Muscle of leg (tissue), 11 donors: ENCODE measurements around the gene NDST1. TPM values are rescaled to one million over a fixed set of nuclear protein-coding genes. Genes with fewer than 3 reads are reported as not detected.

Experiments
- DNase-seq: peaks from one replicate; pipeline ENCODE4 v3.0.0; 2013
- H3K27ac ChIP-seq: one replicate; pipeline ENCODE4 v1.5.1; 2013; ENCODE audit warnings: mild to moderate bottlenecking, low read length, control low read depth
- H3K27me3 ChIP-seq: one replicate; pipeline ENCODE4 v1.6.1; 2013; ENCODE audit warnings: low read length; ENCODE audit not compliant: control insufficient read depth, insufficient read depth
- H3K36me3 ChIP-seq: one replicate; pipeline ENCODE4 v1.6.1; 2013; ENCODE audit warnings: low read length; ENCODE audit not compliant: control insufficient read depth, insufficient read depth
- H3K4me1 ChIP-seq: one replicate; pipeline ENCODE4 v1.6.1; 2013; ENCODE audit warnings: low read length; ENCODE audit not compliant: control insufficient read depth, insufficient read depth
- H3K4me3 ChIP-seq: one replicate; pipeline ENCODE4 v1.5.1; 2013; ENCODE audit warnings: low read length, control low read depth
- H3K9me3 ChIP-seq: replicated peaks from 2 replicates; pipeline ENCODE4 v1.6.1; 2013; ENCODE audit warnings: low read depth, low read length; ENCODE audit not compliant: control insufficient read depth
- WGBS: methylation state at CpG from one replicate; pipeline ENCODE4 v1.1.5; 2013; ENCODE audit warnings: missing lambda C conversion rate; ENCODE audit not compliant: insufficient coverage; 5-methylcytosine and 5-hydroxymethylcytosine counted together
- polyA plus RNA-seq, 8 donors: library from polyadenylated mRNA; unstranded; fragments of 120-200 nt; gene quantifications; one replicate each; pipeline versions ENCODE4 v1.2.1 to v1.2.3, GENCODE V29; 2013; ENCODE audit warnings: inconsistent platforms in 1 of 8, low replicate concordance in 1 of 8; ENCODE audit not compliant: insufficient read length in 8 of 8, insufficient read depth in 1 of 8
- total RNA-seq: library from RNA; stranded (reverse); fragments of 120-200 nt; gene quantifications from one replicate; pipeline ENCODE4 v1.2.4, GENCODE V29; 2013

The NDST1 gene
- total and polyA plus RNA-seq, 9 donors, result 24.4 to 71.2 (median 53.1) TPM

GRCh38 chr5:150603052-150603451 is 95.1 kb downstream of the NDST1 start:
- no peaks in the 10 kb centered on the region for H3K36me3 ChIP-seq
- H3K9me3 ChIP-seq, result no peaks in the 10 kb centered on the region
- H3K4me3 ChIP-seq, result no peak overlapping the region
- no peak for DNase-seq
- 66% methylated on average over 4 of the region's 4 CpGs for WGBS
- peaks cover 42% of the 10 kb centered on the region for H3K4me1 ChIP-seq
- H3K27me3 ChIP-seq, result no peaks in the 10 kb centered on the region
- no peak overlapping the region for H3K27ac ChIP-seq

GRCh38 chr5:150603491-150603890 is 95.6 kb downstream of the NDST1 start:
- H3K9me3 ChIP-seq, result no peaks in the 10 kb centered on the region
- WGBS, result 85% methylated on average over 2 of the region's 3 CpGs
- H3K36me3 ChIP-seq, result no peaks in the 10 kb centered on the region
- peaks cover 39% of the 10 kb centered on the region for H3K4me1 ChIP-seq
- H3K27me3 ChIP-seq, result no peaks in the 10 kb centered on the region
- no peak overlapping the region for H3K27ac ChIP-seq
- no peak for DNase-seq
- H3K4me3 ChIP-seq, result no peak overlapping the region

- no peak for DNase-seq
- H3K4me3 ChIP-seq, result no peak overlapping the region
- H3K27me3 ChIP-seq, result no peaks in the 10 kb centered on the region
- no CpG with 5 or more reads among the region's 4 CpGs for WGBS
- H3K9me3 ChIP-seq, result no peaks in the 10 kb centered on the region
- peaks cover 38% of the 10 kb centered on the region for H3K4me1 ChIP-seq
- no peak overlapping the region for H3K27ac ChIP-seq
- no peaks in the 10 kb centered on the region for H3K36me3 ChIP-seq
These were observed 96.1 kb downstream of the NDST1 start for GRCh38 chr5:150604010-150604409.

- H3K4me1 ChIP-seq, result peaks cover 35% of the 10 kb centered on the region
- DNase-seq, result no peak
- H3K36me3 ChIP-seq, result no peaks in the 10 kb centered on the region
- 70% methylated on average over 3 of the region's 6 CpGs for WGBS
- H3K27ac ChIP-seq, result no peak overlapping the region
- H3K4me3 ChIP-seq, result no peak overlapping the region
- H3K27me3 ChIP-seq, result no peaks in the 10 kb centered on the region
- H3K9me3 ChIP-seq, result no peaks in the 10 kb centered on the region
These were observed 97.0 kb downstream of the NDST1 start for GRCh38 chr5:150604894-150605440.

GRCh38 chr5:150605546-150605945 is 97.6 kb downstream of the NDST1 start:
- no peak overlapping the region for H3K4me3 ChIP-seq
- peaks cover 34% of the 10 kb centered on the region for H3K4me1 ChIP-seq
- no peaks in the 10 kb centered on the region for H3K36me3 ChIP-seq
- 34% methylated on average over 5 of the region's 6 CpGs for WGBS
- no peak for DNase-seq
- no peak overlapping the region for H3K27ac ChIP-seq
- no peaks in the 10 kb centered on the region for H3K9me3 ChIP-seq
- no peaks in the 10 kb centered on the region for H3K27me3 ChIP-seq

- Histone ChIP-seq H3K27ac (no peak overlapping the region), H3K36me3 (no peaks in the 10 kb centered on the region), H3K4me1 (peaks cover 30% of the 10 kb centered on the region), H3K27me3 (no peaks in the 10 kb centered on the region), H3K9me3 (no peaks in the 10 kb centered on the region), H3K4me3 (no peak overlapping the region)
- WGBS, result 80% methylated on average over 5 of the region's 9 CpGs
- no peak for DNase-seq
These were observed 98.5 kb downstream of the NDST1 start for GRCh38 chr5:150606476-150606875.

- WGBS, result 85% methylated on average over 4 of the region's 6 CpGs
- H3K27ac ChIP-seq, result no peak overlapping the region
- no peaks in the 10 kb centered on the region for H3K9me3 ChIP-seq
- no peak overlapping the region for H3K4me3 ChIP-seq
- DNase-seq, result no peak
- H3K27me3 ChIP-seq, result no peaks in the 10 kb centered on the region
- H3K4me1 ChIP-seq, result peaks cover 32% of the 10 kb centered on the region
- no peaks in the 10 kb centered on the region for H3K36me3 ChIP-seq
These were observed 99.2 kb downstream of the NDST1 start for GRCh38 chr5:150607105-150607504.

Other genes with a start within 250 kb of the NDST1 start
- 48.8 TPM for gene CAMK2A, start 218.4 kb upstream of the NDST1 start, total RNA-seq
- 10 to 100 TPM; 38.5 to 79.9 (median 62.0) TPM for gene CAMK2A, start 218.4 kb upstream of the NDST1 start, polyA plus RNA-seq
- 6.8 TPM for gene ARSI, start 205.2 kb upstream of the NDST1 start, total RNA-seq
- 10 to 100 TPM in 3 of 8 donors, 1 to 10 TPM in 5; 6.3 to 11.7 (median 9.5) TPM for gene ARSI, start 205.2 kb upstream of the NDST1 start, polyA plus RNA-seq
- gene TCOF1, start 150.4 kb upstream of the NDST1 start, total RNA-seq, result 12.6 TPM
- 10 to 100 TPM; 21.7 to 26.1 (median 23.5) TPM for gene TCOF1, start 150.4 kb upstream of the NDST1 start, polyA plus RNA-seq
- 50.2 TPM for gene CD74, start 95.2 kb upstream of the NDST1 start, total RNA-seq
- 100 to 1,000 TPM in 1 of 8 donors, 10 to 100 TPM in 7; 53.9 to 104 (median 75.4) TPM for gene CD74, start 95.2 kb upstream of the NDST1 start, polyA plus RNA-seq
- gene RPS14, start 58.4 kb upstream of the NDST1 start, total RNA-seq, result 5,452 TPM
- 1,000 to 10,000 TPM; 2,422 to 3,180 (median 2,849) TPM for gene RPS14, start 58.4 kb upstream of the NDST1 start, polyA plus RNA-seq
- gene SYNPO, start 132.5 kb downstream of the NDST1 start, total RNA-seq, result 7.7 TPM
- 10 to 100 TPM; 23.9 to 32.1 (median 28.7) TPM for gene SYNPO, start 132.5 kb downstream of the NDST1 start, polyA plus RNA-seq
- gene MYOZ3, start 153.1 kb downstream of the NDST1 start, total RNA-seq, result 7.7 TPM
- gene MYOZ3, start 153.1 kb downstream of the NDST1 start, polyA plus RNA-seq, result 10 to 100 TPM in 4 of 8 donors, 1 to 10 TPM in 4; 7.2 to 15.7 (median 9.8) TPM
- gene RBM22, start 192.9 kb downstream of the NDST1 start, total RNA-seq, result 32.0 TPM
- 10 to 100 TPM; 36.9 to 44.9 (median 40.8) TPM for gene RBM22, start 192.9 kb downstream of the NDST1 start, polyA plus RNA-seq